Brain microvascular endothelial cell (primary cell): ENCODE measurements around the gene RTN4RL2.

Source experiments
- DNase-seq: peaks from one replicate; pipeline ENCODE4 v3.0.0-alpha.2; 2020
- H3K27ac ChIP-seq: fragments of 250-450 bp; sonication (Bioruptor Pico); 2 replicates; pipeline ENCODE4 v1.5.1; 2020; ENCODE audit warnings: mild to moderate bottlenecking, moderate library complexity
- H3K27me3 ChIP-seq: fragments of 250-450 bp; sonication (Bioruptor Pico); replicated peaks from 2 replicates; pipeline ENCODE4 v1.5.1; 2020; ENCODE audit warnings: mild to moderate bottlenecking
- H3K36me3 ChIP-seq: fragments of 250-450 bp; sonication (Bioruptor Pico); replicated peaks from 2 replicates; pipeline ENCODE4 v1.5.1; 2020; ENCODE audit warnings: mild to moderate bottlenecking
- H3K4me3 ChIP-seq: 2 replicates; pipeline ENCODE4 v1.5.1; 2011; ENCODE audit warnings: low read depth, mild to moderate bottlenecking, control low read depth, low read length, moderate library complexity
- CTCF ChIP-seq: IDR thresholded peaks from 2 replicates; pipeline ENCODE4 v1.5.1; 2011; ENCODE audit warnings: low read depth, mild to moderate bottlenecking, moderate library complexity, low read length, control low read depth, inconsistent platforms; ENCODE audit errors: missing control alignments
- in situ Hi-C: cut with HindIII; loops from 2 replicates; pipeline ENCODE4 v1.10.0; 2017; ENCODE audit warnings: low sequenced_read_pairs, low pct_ligation_motif_present

Gene RTN4RL2

DNA sequence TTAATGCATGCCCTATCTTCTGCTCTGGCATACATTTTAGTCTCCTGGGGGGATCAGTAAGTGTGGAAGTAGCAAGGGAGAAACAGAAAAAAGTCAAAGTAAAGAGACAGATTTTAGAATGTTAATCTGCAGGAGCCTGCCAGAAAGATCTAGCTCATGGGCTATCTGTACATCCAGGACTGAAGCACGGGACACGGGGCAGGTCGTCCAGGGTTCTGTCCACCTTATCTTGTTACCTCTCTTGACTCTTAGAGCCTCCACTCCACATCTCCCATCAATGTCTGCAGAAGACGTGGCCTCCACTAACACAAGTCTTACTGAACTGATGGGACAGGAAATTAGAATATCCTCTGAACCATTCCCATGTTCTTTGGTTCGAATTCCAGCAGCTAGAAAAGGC, 31.7 kb upstream of the RTN4RL2 start:
- Histone ChIP-seq H3K27ac (no peak overlapping the region), H3K36me3 (peaks cover 5% of the 10 kb centered on the region), H3K27me3 (no peaks in the 10 kb centered on the region), H3K4me3 (no peak overlapping the region)
- in situ Hi-C loops, result no loop called here
- no peak for TF ChIP-seq CTCF
- no peak for DNase-seq

DNA sequence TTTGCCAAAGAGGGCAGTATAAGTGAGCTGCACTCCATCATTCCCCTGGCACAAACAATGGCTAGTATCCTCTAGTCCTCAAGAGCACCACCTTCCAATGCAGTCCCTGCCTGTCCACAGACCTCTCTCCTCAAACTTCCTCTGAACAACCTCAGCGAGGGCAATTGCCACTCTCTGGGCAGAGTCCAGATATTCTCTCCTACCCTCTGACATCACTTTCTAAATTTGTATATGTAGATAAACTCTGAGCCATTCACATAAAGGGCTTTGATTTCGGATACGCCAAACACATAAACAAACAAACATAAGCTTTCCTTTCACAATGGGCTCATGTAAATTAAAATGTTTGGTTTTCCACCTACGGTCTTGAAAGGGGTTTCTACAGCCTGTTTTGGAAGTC, 30.4 kb upstream of the RTN4RL2 start:
- Histone ChIP-seq H3K36me3 (peaks cover 5% of the 10 kb centered on the region), H3K27me3 (no peaks in the 10 kb centered on the region), H3K27ac (no peak overlapping the region), H3K4me3 (no peak overlapping the region)
- no peak for DNase-seq
- in situ Hi-C loops, result no loop called here
- no peak for TF ChIP-seq CTCF

DNA sequence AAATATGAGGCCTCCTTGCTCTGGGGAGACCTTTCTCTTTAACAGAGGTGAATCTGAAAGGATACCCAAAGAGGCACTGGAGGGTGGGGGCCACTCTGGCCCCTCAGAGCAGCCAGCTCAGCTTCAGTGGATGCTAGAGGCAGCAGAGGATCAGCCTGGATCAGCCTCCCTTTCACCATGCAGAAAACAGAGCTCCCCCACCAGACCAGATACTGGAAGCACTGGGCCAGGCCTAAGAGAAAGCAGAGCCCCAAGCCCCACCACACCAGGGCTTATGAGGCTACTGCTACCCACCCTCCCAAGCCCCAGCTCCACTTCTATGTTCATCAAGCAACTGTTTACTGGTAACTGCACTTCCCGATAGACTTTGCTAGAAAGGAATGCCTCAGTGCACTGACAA, 29.4 kb upstream of the RTN4RL2 start:
- H3K27ac ChIP-seq, result no peak overlapping the region
- in situ Hi-C loops, result no loop called here

DNA sequence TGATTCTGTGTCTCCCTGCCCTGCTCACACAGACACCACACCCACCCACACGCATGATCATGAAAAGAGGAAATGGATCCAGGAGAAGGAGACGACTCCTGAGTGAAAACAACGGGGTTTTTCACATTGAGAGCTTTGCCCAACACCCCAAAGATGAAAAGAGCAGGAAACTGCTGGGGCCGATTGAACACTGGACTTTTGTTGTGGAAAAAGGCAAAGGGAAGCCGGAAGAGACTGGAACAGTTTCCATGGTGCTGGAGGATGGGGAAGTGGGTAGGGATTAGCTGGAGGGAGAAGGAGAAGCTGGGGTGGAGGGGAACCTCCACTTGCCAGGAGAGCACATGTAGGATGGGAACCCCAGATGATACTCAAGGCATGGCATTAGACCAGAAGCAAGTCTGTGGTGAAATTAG, 28.2 kb upstream of the RTN4RL2 start:
- H3K36me3 ChIP-seq, result no peaks in the 10 kb centered on the region
- H3K27me3 ChIP-seq, result no peaks in the 10 kb centered on the region
- peak overlapping the region; percentile 36 for H3K27ac ChIP-seq
- H3K4me3 ChIP-seq, result no peak overlapping the region
- no peak for TF ChIP-seq CTCF
- no peak for DNase-seq
- in situ Hi-C loops, result no loop called here

More for the DNA sequence above, 29.4 kb upstream of the RTN4RL2 start:
- Histone ChIP-seq H3K36me3 (no peaks in the 10 kb centered on the region), H3K4me3 (no peak overlapping the region), H3K27me3 (no peaks in the 10 kb centered on the region)
- DNase-seq, result no peak
- TF ChIP-seq CTCF, result no peak

GRCh38 chr11:57432714-57433163, 27.6 kb upstream of the RTN4RL2 start:
- Histone ChIP-seq H3K4me3 (no peak overlapping the region), H3K36me3 (no peaks in the 10 kb centered on the region), H3K27ac (peak overlapping the region; percentile 36), H3K27me3 (no peaks in the 10 kb centered on the region)
- in situ Hi-C loops, result no loop called here
- DNase-seq, result peak; percentile 90
- peak; percentile 13 for TF ChIP-seq CTCF

GRCh38 chr11:57434640-57435546, 25.4 kb upstream of the RTN4RL2 start:
- no peak overlapping the region for H3K4me3 ChIP-seq
- no peak for TF ChIP-seq CTCF
- H3K36me3 ChIP-seq, result no peaks in the 10 kb centered on the region
- H3K27me3 ChIP-seq, result no peaks in the 10 kb centered on the region
- no peak overlapping the region for H3K27ac ChIP-seq
- peak; percentile 81 for DNase-seq
- in situ Hi-C loops, result no loop called here
